Upper lobe of left lung (tissue), 4 donors: ENCODE measurements around the gene ASIC1.
A peak's percentile ranks its signal among the peaks of the same experiment; 100 is the strongest.

Source experiments
- EP300 ChIP-seq, 4 donors: sonication (generic); formaldehyde crosslinking; IDR thresholded peaks; one replicate each; pipeline ENCODE4 v1.5.1; 2017; ENCODE audit warnings: antibody characterized with exemption in 4 of 4, control low read depth in 2 of 4
- POLR2A ChIP-seq, 4 donors: fragments of 450-650 bp; IDR thresholded peaks; one replicate each; pipeline ENCODE4 v1.5.1; 2016 to 2017; ENCODE audit warnings: antibody characterized with exemption in 4 of 4, mild to moderate bottlenecking in 2 of 4
- TF ChIP-seq, protein P1 (sequence below), 6 experiments: fragments of 450-650 bp in 4 of 6; fragments of 200-600 bp in 2 of 6; sonication (generic) in 2 of 6; IDR thresholded peaks; one replicate each; pipeline ENCODE4 v1.5.1; 2016 to 2019; ENCODE audit warnings: antibody characterized with exemption in 6 of 6

DNA sequence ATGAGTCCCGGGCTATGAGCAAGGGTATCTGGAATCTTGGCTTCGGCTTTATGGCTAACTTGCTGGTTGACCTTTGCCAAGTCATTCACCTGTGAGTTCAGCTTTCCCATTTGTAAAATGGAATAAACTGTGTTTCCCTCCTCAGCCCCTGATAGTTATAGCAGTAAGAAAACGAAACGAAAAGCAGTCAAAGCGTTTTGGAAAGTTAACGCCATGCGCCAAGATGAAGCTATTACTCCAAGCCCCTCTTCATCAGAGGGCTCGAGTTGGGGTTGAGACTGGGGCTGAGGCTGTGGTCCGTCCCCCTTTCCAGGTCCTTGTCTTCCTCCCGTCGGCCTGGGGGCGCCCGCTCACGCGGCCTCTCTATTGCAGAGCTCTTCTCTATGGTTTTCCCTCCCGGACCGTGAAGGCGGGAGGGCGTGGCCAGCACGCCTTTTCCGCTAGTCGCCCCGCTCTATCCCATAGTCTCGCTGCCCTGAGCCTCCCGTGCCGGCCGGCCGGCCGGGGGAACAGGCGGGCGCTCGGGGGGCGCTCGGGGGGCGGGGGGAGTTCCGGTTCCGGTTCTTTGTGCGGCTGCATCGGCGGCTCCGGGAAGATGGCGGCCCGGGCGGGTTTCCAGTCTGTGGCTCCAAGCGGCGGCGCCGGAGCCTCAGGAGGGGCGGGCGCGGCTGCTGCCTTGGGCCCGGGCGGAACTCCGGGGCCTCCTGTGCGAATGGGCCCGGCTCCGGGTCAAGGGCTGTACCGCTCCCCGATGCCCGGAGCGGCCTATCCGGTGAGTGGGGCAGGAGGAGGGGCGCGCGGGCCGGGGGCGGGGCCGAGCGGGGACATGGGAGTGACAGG lies 27.6 kb downstream of the ASIC1 start, which contains the start of gene SMARCD1:
- TF ChIP-seq, protein P1, sequence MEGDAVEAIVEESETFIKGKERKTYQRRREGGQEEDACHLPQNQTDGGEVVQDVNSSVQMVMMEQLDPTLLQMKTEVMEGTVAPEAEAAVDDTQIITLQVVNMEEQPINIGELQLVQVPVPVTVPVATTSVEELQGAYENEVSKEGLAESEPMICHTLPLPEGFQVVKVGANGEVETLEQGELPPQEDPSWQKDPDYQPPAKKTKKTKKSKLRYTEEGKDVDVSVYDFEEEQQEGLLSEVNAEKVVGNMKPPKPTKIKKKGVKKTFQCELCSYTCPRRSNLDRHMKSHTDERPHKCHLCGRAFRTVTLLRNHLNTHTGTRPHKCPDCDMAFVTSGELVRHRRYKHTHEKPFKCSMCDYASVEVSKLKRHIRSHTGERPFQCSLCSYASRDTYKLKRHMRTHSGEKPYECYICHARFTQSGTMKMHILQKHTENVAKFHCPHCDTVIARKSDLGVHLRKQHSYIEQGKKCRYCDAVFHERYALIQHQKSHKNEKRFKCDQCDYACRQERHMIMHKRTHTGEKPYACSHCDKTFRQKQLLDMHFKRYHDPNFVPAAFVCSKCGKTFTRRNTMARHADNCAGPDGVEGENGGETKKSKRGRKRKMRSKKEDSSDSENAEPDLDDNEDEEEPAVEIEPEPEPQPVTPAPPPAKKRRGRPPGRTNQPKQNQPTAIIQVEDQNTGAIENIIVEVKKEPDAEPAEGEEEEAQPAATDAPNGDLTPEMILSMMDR (IDR thresholded peaks at IDR 0.05): peak in 4 of 6 experiments; percentile 5 to 53 (median 32)
- no peak for TF ChIP-seq EP300 (IDR thresholded peaks at IDR 0.05)
- TF ChIP-seq POLR2A (IDR thresholded peaks at IDR 0.05): no peak
